Measurements from ENCODE around the gene CRYGD.
"Not testable (repeated sequence)": the region's sequence is repeated elsewhere in the genome, so short reads cannot be mapped to it uniquely, and the experiment has no call there.

The CRYGD gene

GRCh38 chr2:208139447-208139846, 15.1 kb upstream of the CRYGD start:
- DNase-seq (ENCODE audit: low spot score) = no peak
- TF ChIP-seq, protein P1, sequence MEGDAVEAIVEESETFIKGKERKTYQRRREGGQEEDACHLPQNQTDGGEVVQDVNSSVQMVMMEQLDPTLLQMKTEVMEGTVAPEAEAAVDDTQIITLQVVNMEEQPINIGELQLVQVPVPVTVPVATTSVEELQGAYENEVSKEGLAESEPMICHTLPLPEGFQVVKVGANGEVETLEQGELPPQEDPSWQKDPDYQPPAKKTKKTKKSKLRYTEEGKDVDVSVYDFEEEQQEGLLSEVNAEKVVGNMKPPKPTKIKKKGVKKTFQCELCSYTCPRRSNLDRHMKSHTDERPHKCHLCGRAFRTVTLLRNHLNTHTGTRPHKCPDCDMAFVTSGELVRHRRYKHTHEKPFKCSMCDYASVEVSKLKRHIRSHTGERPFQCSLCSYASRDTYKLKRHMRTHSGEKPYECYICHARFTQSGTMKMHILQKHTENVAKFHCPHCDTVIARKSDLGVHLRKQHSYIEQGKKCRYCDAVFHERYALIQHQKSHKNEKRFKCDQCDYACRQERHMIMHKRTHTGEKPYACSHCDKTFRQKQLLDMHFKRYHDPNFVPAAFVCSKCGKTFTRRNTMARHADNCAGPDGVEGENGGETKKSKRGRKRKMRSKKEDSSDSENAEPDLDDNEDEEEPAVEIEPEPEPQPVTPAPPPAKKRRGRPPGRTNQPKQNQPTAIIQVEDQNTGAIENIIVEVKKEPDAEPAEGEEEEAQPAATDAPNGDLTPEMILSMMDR (IDR thresholded peaks at IDR 0.05; ENCODE audit: extremely low read depth, missing control alignments) = no peak

GRCh38 chr2:208138334-208138733, 14.0 kb upstream of the CRYGD start:
- not testable (repeated sequence) for DNase-seq (ENCODE audit: low spot score)

GRCh38 chr2:208136716-208137094, 12.4 kb upstream of the CRYGD start:
- TF ChIP-seq, protein P1 (IDR thresholded peaks at IDR 0.05; ENCODE audit: extremely low read depth, missing control alignments) = no peak

DNA sequence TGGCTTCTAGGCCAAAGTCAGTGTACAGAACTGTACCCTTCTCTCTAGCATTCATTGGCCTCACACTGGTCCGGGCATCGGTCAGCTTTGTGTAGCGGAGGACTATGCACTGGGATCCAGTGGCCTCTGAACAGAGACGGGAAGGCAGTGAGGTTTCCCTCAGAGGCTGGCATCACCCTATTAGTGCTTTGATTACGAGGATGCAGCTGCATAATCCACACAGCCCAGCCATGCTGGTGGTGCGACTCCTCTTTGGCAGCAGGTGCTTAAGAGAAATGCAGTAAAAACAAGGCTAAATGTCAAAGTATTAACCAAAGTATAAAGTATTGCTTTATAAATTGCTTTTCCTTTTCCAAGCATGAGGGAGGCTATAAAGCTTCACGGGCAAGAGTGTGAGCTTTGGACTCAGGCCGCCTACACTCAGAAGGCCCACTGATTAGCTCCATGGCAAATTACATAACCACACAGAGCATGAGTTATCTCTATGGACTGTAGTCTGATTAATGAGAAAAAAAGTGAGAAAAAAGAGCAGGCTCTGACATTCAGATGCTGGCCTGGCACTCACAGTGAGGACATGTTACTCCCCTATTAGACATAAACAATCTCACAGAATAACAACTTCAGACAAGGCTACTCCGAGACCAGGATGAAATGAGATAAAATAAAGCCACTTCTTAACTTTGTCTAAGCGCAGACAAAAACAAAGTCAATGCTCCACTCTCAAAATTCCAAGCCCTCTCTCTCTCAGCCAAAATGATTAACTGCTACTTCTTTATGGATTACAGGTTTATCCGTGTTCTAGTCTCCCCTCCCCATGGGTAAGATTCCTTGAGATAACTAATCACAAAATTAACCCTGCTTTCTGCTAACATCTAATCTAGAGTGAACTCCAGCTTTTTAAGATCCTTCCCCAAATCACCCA, 11.7 kb upstream of the CRYGD start:
- TF ChIP-seq, protein P1 (IDR thresholded peaks at IDR 0.05; ENCODE audit: extremely low read depth, missing control alignments) = no peak
- DNase-seq (ENCODE audit: low spot score) = no peak

More at GRCh38 chr2:208136716-208137094, 12.4 kb upstream of the CRYGD start:
- no peak for DNase-seq (ENCODE audit: low spot score)

GRCh38 chr2:208134928-208135586, 10.7 kb upstream of the CRYGD start:
- TF ChIP-seq, protein P1 (IDR thresholded peaks at IDR 0.05; ENCODE audit: extremely low read depth, missing control alignments) = no peak
- DNase-seq (ENCODE audit: low spot score) = no peak

DNA sequence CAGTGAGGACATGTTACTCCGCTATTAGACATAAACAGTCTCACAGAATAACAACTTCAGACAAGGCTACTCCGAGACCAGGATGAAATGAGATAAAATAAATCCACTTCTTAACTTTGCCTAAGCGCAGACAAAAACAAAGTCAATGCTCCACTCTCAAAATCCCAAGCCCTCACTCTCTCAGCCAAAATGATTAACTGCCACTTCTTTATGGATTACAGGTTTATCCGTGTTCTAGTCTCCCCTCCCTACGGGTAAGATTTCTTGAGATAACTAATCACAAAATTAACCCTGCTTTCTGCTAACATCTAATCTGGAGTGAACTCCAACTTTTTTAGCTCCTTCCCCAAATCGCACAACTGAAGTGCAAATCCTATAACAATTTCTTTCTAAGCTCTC, 6.4 kb upstream of the CRYGD start:
- TF ChIP-seq, protein P1 (IDR thresholded peaks at IDR 0.05; ENCODE audit: extremely low read depth, missing control alignments) = no peak
- DNase-seq (ENCODE audit: low spot score) = no peak

DNA sequence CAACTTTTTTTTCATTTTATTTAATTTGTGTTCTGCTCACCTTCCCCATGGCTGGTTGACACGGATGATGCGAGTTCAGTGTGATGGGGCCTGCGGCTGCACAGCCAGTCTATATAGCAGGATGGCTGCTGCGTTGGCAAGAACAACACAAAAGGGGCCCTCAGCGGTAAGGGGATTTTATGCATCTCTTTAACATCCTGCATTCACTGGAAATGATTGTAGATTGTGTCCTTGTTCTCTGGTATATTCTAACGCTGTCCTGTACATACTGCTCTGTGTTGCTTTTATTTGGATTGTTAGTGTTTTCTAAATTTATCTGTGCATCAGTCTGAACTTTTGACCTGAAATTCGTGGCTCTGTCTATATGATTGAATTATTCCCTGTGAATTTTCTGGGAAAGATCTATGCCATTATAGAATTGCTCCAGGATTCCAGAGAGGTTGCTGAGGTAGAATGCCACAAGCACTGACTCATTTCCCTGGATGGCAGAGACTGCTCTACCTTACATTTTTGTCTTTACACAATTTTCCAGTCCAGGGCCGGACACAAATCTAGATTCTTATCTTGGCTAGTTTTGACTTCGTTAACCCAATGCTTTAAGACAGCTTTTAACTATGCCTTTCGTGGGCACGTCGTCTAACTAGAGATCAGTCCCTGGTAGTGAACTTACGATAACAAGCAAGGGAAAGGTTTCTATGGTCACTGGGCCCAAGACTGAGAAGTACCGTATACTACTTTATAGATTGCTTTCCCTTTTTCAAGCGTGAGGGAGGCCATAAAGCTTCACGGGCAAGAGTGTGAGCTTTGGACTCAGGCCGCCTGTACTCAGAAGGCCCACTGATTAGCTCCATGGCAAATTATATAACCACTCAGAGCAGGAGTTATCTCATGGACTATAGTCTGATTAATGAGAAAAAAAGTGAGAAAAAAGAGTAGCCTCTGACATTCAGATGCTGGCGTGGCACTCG, 5.7 kb upstream of the CRYGD start, which contains the start of gene CRYGC:
TSS of gene CRYGC (minus strand) at position 85 of the 968 bp plus-strand sequence. CDS start at position 49, 36 bp downstream.
- no peak for DNase-seq (ENCODE audit: low spot score)
- TF ChIP-seq, protein P1 (IDR thresholded peaks at IDR 0.05; ENCODE audit: extremely low read depth, missing control alignments) = no peak
